RWPE2 (cell line): ENCODE data around the gene ZMYND15.

Source experiments
- ATAC-seq: fragments of 200-7000 bp; cut with Tn5 transposase; 3 replicates; pipeline ENCODE4 v1.9.1; 2021; ENCODE audit warnings: low read depth
- DNase-seq: peaks from one replicate; pipeline ENCODE4 v3.0.0-alpha.2; 2020; ENCODE audit warnings: low spot score
- H3K27ac ChIP-seq: fragments of 450-650 bp; 2 replicates; pipeline ENCODE4 v1.5.1; 2017; ENCODE audit warnings: mild to moderate bottlenecking; ENCODE audit not compliant: poor library complexity, severe bottlenecking
- H3K27me3 ChIP-seq: fragments of 250-450 bp; sonication (Bioruptor Pico); 2 replicates; pipeline ENCODE4 v1.5.1; 2021; ENCODE audit warnings: mild to moderate bottlenecking, moderate library complexity; ENCODE audit not compliant: insufficient read depth, poor library complexity, severe bottlenecking
- H3K36me3 ChIP-seq: fragments of 250-450 bp; sonication (Bioruptor Pico); 2 replicates; pipeline ENCODE4 v1.5.1; 2020; ENCODE audit warnings: low read depth, mild to moderate bottlenecking, moderate library complexity
- H3K4me1 ChIP-seq: fragments of 250-450 bp; sonication (Bioruptor Pico); 2 replicates; pipeline ENCODE4 v1.5.1; 2021; ENCODE audit warnings: mild to moderate bottlenecking, moderate library complexity; ENCODE audit not compliant: insufficient read depth, poor library complexity, severe bottlenecking
- H3K4me3 ChIP-seq: fragments of 250-450 bp; sonication (Bioruptor Pico); 2 replicates; pipeline ENCODE4 v1.5.1; 2021; ENCODE audit warnings: mild to moderate bottlenecking, moderate library complexity; ENCODE audit not compliant: severe bottlenecking
- H3K9me3 ChIP-seq: fragments of 250-450 bp; sonication (Bioruptor Pico); 2 replicates; pipeline ENCODE4 v1.5.1; 2021; ENCODE audit warnings: mild to moderate bottlenecking, moderate library complexity; ENCODE audit not compliant: severe bottlenecking
- CTCF ChIP-seq: fragments of 450-650 bp; IDR thresholded peaks from one replicate; pipeline ENCODE4 v1.5.1; 2017; ENCODE audit warnings: mild to moderate bottlenecking, moderate library complexity; ENCODE audit not compliant: poor library complexity, severe bottlenecking

The ZMYND15 gene

GRCh38 chr17:4738136-4739121 lies 1.2 kb upstream of the ZMYND15 start:
- no peaks in the 10 kb centered on the region for H3K36me3 ChIP-seq
- DNase-seq (no peak), ATAC-seq (peak; percentile 12; the same call in 1 of the 3 replicates)
- peak overlapping the region; percentile 55 for H3K4me3 ChIP-seq
- no peaks in the 10 kb centered on the region for H3K27me3 ChIP-seq
- no peaks in the 10 kb centered on the region for H3K4me1 ChIP-seq
- no peak for TF ChIP-seq CTCF
- no peaks in the 10 kb centered on the region for H3K9me3 ChIP-seq
- no peak overlapping the region for H3K27ac ChIP-seq

- ATAC-seq (no peak), DNase-seq (no peak)
- Histone ChIP-seq H3K27ac (no peak overlapping the region), H3K4me1 (no peaks in the 10 kb centered on the region), H3K36me3 (no peaks in the 10 kb centered on the region), H3K27me3 (no peaks in the 10 kb centered on the region), H3K9me3 (no peaks in the 10 kb centered on the region), H3K4me3 (peak overlapping the region; percentile 55)
- no peak for TF ChIP-seq CTCF
Measured at GRCh38 chr17:4740025-4740351, 355 bp downstream of the ZMYND15 start.

DNA sequence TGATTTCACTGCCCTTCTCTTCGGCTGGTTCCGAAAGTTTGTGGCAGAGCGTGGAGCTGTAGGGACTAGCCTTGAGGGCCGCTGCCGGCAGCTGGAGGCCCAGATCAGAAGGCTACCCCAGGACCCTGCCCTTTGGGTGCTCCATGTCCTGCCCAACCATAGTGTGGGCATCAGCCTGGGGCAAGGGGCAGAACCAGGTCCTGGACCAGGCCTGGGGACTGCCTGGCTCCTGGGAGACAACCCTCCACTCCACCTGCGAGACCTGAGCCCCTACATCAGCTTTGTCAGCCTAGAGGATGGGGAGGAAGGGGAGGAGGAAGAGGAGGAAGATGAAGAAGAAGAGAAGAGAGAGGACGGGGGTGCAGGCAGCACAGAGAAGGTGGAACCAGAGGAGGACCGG lies 951 bp downstream of the ZMYND15 start:
- no peaks in the 10 kb centered on the region for H3K9me3 ChIP-seq
- no peak overlapping the region for H3K27ac ChIP-seq
- no peaks in the 10 kb centered on the region for H3K4me1 ChIP-seq
- DNase-seq, result no peak
- no peak for ATAC-seq
- H3K36me3 ChIP-seq, result no peaks in the 10 kb centered on the region
- H3K4me3 ChIP-seq, result no peak overlapping the region
- no peaks in the 10 kb centered on the region for H3K27me3 ChIP-seq
- TF ChIP-seq CTCF, result no peak

DNA sequence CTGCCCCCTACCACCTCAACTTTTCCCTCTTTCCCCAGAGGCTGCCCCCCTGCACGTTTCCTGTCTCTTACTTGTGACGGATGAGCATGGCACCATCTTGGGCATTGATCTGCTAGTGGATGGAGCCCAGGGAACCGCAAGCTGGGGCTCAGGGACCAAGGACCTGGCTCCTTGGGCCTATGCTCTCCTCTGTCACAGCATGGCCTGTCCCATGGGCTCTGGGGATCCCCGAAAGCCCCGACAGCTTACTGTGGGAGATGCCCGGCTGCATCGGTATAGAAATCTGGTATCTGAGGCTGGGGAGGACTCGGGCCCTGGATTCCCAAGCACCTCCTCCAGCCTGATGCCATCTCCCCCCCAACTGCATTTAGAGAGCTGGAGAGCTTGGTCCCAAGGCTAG lies 1.9 kb downstream of the ZMYND15 start:
- no peak for ATAC-seq
- Histone ChIP-seq H3K4me1 (no peaks in the 10 kb centered on the region), H3K27me3 (no peaks in the 10 kb centered on the region)

More for the DNA sequence above, 1.9 kb downstream of the ZMYND15 start:
- H3K4me3 ChIP-seq, result no peak overlapping the region
- no peak for TF ChIP-seq CTCF
- H3K27ac ChIP-seq, result no peak overlapping the region
- H3K36me3 ChIP-seq, result no peaks in the 10 kb centered on the region
- no peaks in the 10 kb centered on the region for H3K9me3 ChIP-seq
- no peak for DNase-seq
